ENCODE data around the gene PABPC1L. TPM values are rescaled to one million over a fixed set of nuclear protein-coding genes. Genes with fewer than 3 reads are reported as not detected.

PABPC1L gene
- polyA plus RNA-seq, 1 donor (not counting 4 experiments of a cell fraction or from before 2014, with no cell fraction given): 31.4 TPM

- H3K4me1 ChIP-seq (ENCODE audit: control insufficient read depth, extremely low read depth, insufficient read depth, low read length): no peaks in the 10 kb centered on the region
- no peak overlapping the region for H2AFZ ChIP-seq (ENCODE audit: control insufficient read depth, low read length)
- H3K4me3 ChIP-seq (ENCODE audit: control insufficient read depth in 2 of 3, extremely low read depth in 1 of 3, insufficient read depth in 2 of 3, low read depth in 1 of 3, low read length in 3 of 3): no peak overlapping the region
- no peak for TF ChIP-seq EZH2 (IDR thresholded peaks at IDR 0.05; ENCODE audit: low read length)
- TF ChIP-seq CTCF (optimal IDR thresholded peaks at IDR 0.05 in 1 of 3, IDR thresholded peaks at IDR 0.05 in 1 of 3, conservative IDR thresholded peaks at IDR 0.05 in 1 of 3; ENCODE audit: extremely low read depth in 1 of 3, insufficient read depth in 2 of 3, low read length in 3 of 3): no peak
- no peak for FAIRE-seq
- H3K9me1 ChIP-seq (ENCODE audit: control insufficient read depth, extremely low read depth, insufficient read depth, low read length): no peaks in the 10 kb centered on the region
- H3K79me2 ChIP-seq (ENCODE audit: control insufficient read depth, insufficient read depth, low read length): no peaks in the 10 kb centered on the region
- no peak overlapping the region for H3K4me2 ChIP-seq (ENCODE audit: control insufficient read depth, extremely low read depth, insufficient read depth, low read depth, low read length)
- H4K20me1 ChIP-seq (ENCODE audit: control insufficient read depth, extremely low read depth, insufficient read depth, low read length): no peaks in the 10 kb centered on the region
- H3K27me3 ChIP-seq (ENCODE audit: control insufficient read depth, extremely low read depth, insufficient read depth, low read length): no peaks in the 10 kb centered on the region
- no peaks in the 10 kb centered on the region for H3K9me3 ChIP-seq (ENCODE audit: control insufficient read depth, low read depth, low read length)
- H3K9ac ChIP-seq (ENCODE audit: control insufficient read depth, extremely low read depth, insufficient read depth, low read length): no peak overlapping the region
- H3K36me3 ChIP-seq (ENCODE audit: control insufficient read depth in 2 of 2, extremely low read depth in 1 of 2, insufficient read depth in 2 of 2, low read length in 2 of 2): peaks cover 23 to 26% of the 10 kb centered on the region in 2 experiments
- DNase-seq (ENCODE audit: low read depth, low spot score): no peak
- dilution Hi-C loops (cut with MboI; ENCODE audit: extremely low pct_ligation_motif_present, low sequenced_read_pairs): no loop called here
- H3K27ac ChIP-seq (ENCODE audit: control insufficient read depth, insufficient read depth, low read length): no peak overlapping the region
Observed at GRCh38 chr20:44918342-44918741, 8.5 kb downstream of the PABPC1L start.

- H2AFZ ChIP-seq (ENCODE audit: control insufficient read depth, low read length): no peak overlapping the region
- dilution Hi-C loops (cut with MboI; ENCODE audit: extremely low pct_ligation_motif_present, low sequenced_read_pairs): no loop called here
- no peak for DNase-seq (ENCODE audit: low read depth, low spot score)
Observed at GRCh38 chr20:44918761-44919160, 8.9 kb downstream of the PABPC1L start.

More at GRCh38 chr20:44918761-44919160, 8.9 kb downstream of the PABPC1L start:
- TF ChIP-seq CTCF (optimal IDR thresholded peaks at IDR 0.05 in 1 of 3, IDR thresholded peaks at IDR 0.05 in 1 of 3, conservative IDR thresholded peaks at IDR 0.05 in 1 of 3; ENCODE audit: extremely low read depth in 1 of 3, insufficient read depth in 2 of 3, low read length in 3 of 3) (no peak), EZH2 (IDR thresholded peaks at IDR 0.05; ENCODE audit: low read length) (no peak)
- Histone ChIP-seq H3K79me2 (ENCODE audit: control insufficient read depth, insufficient read depth, low read length) (no peaks in the 10 kb centered on the region), H3K9me1 (ENCODE audit: control insufficient read depth, extremely low read depth, insufficient read depth, low read length) (no peaks in the 10 kb centered on the region), H3K9ac (ENCODE audit: control insufficient read depth, extremely low read depth, insufficient read depth, low read length) (no peak overlapping the region), H3K4me2 (ENCODE audit: control insufficient read depth, extremely low read depth, insufficient read depth, low read depth, low read length) (no peak overlapping the region), H3K4me1 (ENCODE audit: control insufficient read depth, extremely low read depth, insufficient read depth, low read length) (no peaks in the 10 kb centered on the region), H3K27me3 (ENCODE audit: control insufficient read depth, extremely low read depth, insufficient read depth, low read length) (no peaks in the 10 kb centered on the region), H4K20me1 (ENCODE audit: control insufficient read depth, extremely low read depth, insufficient read depth, low read length) (no peaks in the 10 kb centered on the region), H3K4me3 (ENCODE audit: control insufficient read depth in 2 of 3, extremely low read depth in 1 of 3, insufficient read depth in 2 of 3, low read depth in 1 of 3, low read length in 3 of 3) (no peak overlapping the region), H3K9me3 (ENCODE audit: control insufficient read depth, low read depth, low read length) (no peaks in the 10 kb centered on the region), H3K36me3 (ENCODE audit: control insufficient read depth in 2 of 2, extremely low read depth in 1 of 2, insufficient read depth in 2 of 2, low read length in 2 of 2) (peaks cover 21 to 23% of the 10 kb centered on the region in 2 experiments), H3K27ac (ENCODE audit: control insufficient read depth, insufficient read depth, low read length) (no peak overlapping the region)
- FAIRE-seq: no peak

All from keratinocyte (primary cell).